Stimulated activated CD8-positive, alpha-beta memory T cell treated with anti-CD3 and anti-CD28 coated beads, Interleukin-15, amount 100 ng/mL, for 4 hours (primary cell): ENCODE measurements around the gene VANGL2.

Source experiments
- DNase-seq, 2 donors: peaks; one replicate each; pipeline ENCODE4 v3.0.0-alpha.2; 2020; ENCODE audit warnings: low read depth in 2 of 2

VANGL2 gene

DNA sequence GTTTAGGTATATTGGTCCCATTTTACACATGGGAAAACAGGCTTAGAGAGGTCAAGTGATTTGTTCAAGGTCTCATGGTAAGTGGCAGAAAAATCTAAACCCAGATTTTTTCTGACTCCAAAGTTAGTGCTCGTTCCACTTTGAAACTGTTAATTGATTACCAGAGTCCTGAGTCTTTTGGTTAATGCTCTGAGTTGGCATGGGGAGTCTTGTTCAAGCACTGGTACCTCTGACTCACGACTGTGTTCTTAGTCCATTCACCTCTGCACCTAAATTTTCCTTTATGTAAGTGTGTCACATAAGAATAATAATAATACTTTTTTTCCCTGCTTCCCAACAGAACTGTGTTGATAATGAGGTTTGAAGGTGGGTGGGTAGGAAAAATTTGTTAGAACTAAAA, 59.3 kb downstream of the VANGL2 start:
- no peak for DNase-seq

DNA sequence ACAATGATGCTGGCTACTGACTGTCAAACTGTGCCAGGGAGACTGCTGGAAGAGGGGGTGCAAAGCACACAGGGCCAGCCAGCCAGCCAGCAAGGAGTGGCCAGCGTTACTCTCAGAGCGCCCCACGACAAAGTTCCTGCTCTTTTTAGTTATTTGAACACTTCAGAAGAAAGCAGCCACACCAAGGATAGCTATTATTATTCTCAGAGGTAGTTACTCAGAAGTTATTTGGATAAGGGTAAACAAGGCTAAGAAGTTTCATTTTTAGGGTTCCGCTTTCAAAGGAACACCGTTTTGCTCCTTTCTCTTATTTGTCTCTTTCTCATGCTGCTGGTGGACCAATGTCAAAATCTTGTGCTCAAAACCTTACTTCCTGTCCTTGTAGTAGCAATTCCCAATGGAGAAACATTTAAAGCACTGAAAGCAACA, 59.9 kb downstream of the VANGL2 start:
- no peak for DNase-seq

DNA sequence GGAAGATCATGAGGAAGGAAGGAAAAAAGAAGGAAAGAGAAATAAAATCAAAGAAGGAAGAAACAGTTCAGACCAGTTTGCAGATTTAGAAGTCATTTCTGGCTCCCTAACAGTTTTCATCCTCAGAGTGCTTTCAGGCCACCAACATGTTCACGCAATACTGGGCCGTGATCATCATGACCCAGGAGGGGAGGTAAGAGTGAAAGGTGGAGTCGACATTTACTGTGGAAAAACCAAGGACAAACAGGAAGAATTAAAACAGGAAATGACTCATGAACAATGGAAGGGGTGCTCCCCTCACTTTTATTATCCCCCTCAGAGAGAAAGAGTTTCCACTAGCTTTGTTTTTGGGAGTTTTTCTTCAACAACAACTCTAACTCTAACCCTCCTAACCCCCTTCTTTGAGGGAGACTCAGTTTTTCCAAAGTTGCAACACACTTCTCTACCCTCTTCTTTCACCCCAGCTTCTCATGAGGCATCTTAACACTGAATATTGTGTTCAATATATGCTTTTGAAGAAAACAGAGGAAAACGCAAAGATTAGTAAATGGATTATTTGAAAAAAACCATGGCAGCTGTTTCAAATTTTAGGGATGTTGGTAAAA, 60.4 kb downstream of the VANGL2 start:
- no peak for DNase-seq

DNA sequence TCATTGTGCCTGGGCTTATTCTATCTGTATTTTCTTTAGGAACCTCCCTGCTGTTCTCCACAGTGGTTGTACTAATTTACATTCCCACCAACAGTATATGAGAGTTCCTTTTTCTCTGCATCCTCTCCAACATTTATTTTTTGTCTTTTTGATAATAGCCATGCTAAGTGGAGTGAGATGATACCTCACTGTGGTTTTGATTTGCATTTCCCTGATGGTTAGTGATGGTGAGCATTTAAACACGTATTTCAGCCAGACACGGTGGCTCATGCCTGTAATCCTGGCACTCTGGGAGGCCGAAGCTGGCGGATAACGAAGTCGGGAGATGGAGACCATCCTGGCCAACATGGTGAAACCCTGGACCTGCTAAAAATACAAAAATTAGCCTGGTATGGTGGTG, 64.8 kb downstream of the VANGL2 start:
- DNase-seq = no peak

DNA sequence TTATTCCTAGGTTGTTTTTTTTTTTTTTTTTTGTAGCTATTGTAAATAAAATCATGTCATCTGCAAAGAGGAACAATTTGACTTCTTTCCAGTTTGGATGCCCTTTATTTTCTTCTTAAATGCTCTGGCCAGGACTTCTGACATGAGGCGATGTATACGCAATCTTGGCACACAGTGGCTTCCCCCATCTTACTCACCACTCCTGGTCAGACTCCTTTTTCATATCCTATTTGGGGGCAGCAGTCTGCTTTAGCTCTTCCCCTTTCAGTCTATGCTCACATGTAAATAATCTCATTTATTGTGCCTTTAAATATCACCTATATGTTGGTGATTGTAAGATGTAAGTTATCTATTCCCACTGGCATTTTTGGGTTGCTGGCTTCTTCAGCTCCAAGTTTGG, 66.6 kb downstream of the VANGL2 start:
- no peak for DNase-seq

DNA sequence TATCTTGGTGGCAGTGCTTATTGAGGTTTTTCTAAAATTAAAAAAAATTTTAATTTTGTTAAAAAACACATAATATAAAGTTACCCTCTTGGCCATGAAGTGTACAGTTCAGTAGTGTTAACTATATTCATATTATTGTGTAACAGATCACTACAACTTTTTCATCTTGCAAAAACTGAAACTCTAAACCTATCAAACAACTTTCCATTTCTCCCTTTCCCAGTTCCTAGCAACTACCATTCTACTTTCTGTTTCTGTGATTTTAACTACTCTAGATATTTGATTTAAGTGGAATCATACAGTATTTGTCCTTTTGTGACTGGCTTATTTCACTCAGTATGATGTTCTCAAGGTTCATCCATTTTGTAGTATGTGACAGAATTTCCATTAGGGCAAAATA, 67.2 kb downstream of the VANGL2 start:
- no peak for DNase-seq

DNA sequence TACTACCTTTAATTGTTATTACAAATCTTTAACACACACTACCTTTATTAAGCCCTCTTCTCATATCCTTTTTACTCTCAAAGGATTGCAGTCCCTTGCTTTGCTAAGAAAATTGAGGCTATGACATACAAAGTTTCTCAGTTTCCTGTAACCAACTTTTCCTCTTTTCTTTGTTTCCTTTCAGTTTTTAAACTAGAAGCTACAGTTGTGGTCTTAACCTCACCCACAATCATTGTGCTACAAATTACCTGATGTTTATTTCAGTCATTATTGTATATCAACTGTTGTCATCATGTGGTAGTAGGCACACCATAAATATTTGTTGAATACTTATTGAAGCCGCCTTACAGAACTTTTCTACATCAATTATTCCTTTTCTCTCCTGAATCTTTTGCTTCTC, 70.9 kb downstream of the VANGL2 start:
- no peak for DNase-seq

DNA sequence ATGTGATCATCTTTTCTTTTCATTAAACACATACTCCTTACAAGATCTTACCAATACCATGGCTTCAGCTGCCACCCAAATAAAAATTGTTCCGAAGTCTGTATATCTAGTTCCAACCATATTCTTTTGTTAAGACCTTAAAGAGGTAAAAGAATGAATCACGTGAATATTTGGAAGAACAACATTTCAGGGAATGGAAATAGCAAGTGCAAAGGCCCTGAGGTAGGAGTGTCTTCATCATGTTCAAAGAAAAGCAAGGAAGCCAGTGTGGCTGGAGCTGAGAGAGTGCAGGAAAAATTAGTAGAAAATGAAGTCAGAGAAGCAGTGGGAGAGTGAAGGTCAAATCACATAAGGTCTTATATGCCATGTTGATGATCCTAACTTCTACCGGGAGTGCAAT, 71.7 kb downstream of the VANGL2 start:
- no peak for DNase-seq

DNA sequence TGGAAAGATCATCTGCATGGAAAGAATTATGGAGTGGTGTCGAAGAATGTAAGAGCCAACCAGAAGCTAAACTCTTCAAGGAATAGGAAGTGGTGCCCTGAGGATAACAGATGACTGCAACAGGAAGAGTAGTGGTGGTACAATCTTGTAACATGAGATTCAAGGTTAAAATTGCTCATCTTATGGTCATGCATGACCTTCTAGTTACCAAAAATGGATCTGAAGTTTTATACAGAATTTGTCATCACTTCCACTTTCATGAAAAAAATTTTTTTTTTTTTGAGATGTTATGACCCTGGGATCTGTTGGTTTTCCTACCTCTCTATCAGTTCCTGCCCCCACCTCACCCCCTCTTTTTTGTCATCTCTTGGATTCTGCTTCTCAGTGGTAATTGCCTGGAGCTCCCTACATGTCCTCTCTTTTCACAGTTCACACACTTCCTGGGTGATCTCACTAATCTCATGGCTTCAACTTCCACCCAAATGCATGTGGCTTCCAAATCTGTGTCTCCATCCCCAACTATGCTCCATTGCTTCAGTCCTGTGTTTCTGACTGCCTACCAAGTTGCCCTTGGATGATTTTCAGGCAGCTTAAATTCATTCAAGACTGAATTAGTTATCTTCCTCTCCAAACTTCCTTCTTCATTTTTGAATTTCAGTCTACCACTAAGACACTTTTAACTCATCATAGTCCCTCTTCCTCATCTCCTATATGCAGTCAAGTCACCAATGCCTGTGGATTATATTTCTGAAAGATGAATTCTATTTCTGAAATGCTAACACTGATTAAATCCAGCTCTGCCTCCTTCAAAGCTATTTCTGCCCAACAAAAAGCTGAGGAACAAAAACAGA, 74.3 kb downstream of the VANGL2 start:
- DNase-seq = no peak
